Measurements from ENCODE around the gene FLNB. TPM values are rescaled to one million over a fixed set of nuclear protein-coding genes. Genes with fewer than 3 reads are reported as not detected.

FLNB gene
- total and polyA plus RNA-seq, 8 donors, result 80.1 to 126 (median 93.3) TPM

DNA sequence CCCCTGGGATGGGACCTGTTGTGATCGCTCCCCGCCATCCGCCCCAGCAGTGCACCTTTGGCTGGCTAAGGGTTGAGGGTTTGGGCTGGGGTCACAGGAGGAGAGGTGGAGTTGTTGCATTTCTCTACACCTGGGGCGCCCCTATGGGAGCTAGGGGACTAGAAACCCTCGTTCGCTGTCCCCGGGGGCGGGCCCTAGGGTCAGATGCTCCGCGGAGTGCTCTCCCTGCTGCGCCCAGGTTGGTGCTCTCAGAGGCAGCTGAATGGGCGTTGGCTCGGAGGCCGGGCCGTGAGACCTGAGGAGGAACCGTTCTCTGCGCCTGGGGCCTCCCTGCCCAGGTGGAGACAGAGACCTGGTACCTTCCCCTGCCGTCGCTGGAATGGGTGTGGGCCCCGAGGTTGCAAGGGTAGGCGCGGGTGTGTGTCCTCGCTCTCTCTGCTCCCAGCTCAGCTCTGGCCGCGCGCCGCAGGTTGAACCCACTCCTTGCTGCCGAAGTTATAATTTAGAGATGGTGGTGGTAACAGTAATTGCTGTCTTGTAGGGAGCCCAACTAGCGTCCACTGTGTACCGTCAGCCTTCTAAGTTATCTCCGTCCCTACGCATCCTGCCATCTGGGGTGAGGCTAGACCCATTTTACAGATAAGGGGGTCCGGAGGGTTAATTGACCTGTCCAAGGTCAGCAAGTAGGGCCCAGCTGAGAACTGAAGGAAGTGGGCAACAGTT, 965 bp downstream of the FLNB start:
- Histone ChIP-seq H3K9me3 (no peaks in the 10 kb centered on the region), H3K36me3 (no peaks in the 10 kb centered on the region), H3K4me3 (peak overlapping the region; percentile 67 to 75), H3K27me3 (no peaks in the 10 kb centered on the region), H3K4me1 (peaks cover 16 to 44% of the 10 kb centered on the region in 2 donors), H3K27ac (peak overlapping the region; percentile 56 to 73)
- intact Hi-C loops (cut with DNase I), result loop anchor here in 1 of 2 donors (10.0 kb wide), 1 partner anchor 296 kb away; the partner anchor contains the start of genes HTD2 and RPP14
- TF ChIP-seq, protein P1, sequence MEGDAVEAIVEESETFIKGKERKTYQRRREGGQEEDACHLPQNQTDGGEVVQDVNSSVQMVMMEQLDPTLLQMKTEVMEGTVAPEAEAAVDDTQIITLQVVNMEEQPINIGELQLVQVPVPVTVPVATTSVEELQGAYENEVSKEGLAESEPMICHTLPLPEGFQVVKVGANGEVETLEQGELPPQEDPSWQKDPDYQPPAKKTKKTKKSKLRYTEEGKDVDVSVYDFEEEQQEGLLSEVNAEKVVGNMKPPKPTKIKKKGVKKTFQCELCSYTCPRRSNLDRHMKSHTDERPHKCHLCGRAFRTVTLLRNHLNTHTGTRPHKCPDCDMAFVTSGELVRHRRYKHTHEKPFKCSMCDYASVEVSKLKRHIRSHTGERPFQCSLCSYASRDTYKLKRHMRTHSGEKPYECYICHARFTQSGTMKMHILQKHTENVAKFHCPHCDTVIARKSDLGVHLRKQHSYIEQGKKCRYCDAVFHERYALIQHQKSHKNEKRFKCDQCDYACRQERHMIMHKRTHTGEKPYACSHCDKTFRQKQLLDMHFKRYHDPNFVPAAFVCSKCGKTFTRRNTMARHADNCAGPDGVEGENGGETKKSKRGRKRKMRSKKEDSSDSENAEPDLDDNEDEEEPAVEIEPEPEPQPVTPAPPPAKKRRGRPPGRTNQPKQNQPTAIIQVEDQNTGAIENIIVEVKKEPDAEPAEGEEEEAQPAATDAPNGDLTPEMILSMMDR (IDR thresholded peaks at IDR 0.05), result no peak
- ATAC-seq, result peak; percentile 46
- DNase-seq, result peak in 2 of 4 donors; percentile 58 to 87

GRCh38 chr3:58009749-58010535, 1.7 kb downstream of the FLNB start:
- Histone ChIP-seq H3K27me3 (no peaks in the 10 kb centered on the region), H3K36me3 (no peaks in the 10 kb centered on the region), H3K4me1 (peaks cover 18 to 44% of the 10 kb centered on the region in 2 donors), H3K27ac (peak overlapping the region; percentile 43 to 73), H3K4me3 (peak overlapping the region; percentile 67 to 75), H3K9me3 (no peaks in the 10 kb centered on the region)
- TF ChIP-seq, protein P1 (IDR thresholded peaks at IDR 0.05), result no peak
- DNase-seq (peak in 2 of 4 donors; percentile 72 to 78), ATAC-seq (peak; percentile 57)
- intact Hi-C loops (cut with DNase I), result loop anchor here in 1 of 2 donors (10.0 kb wide), 2 partner anchors 155 to 295 kb away; partner anchors contain the start of genes HTD2 and RPP14

- DNase-seq (no peak), ATAC-seq (no peak)
- Histone ChIP-seq H3K4me1 (peaks cover 18 to 44% of the 10 kb centered on the region in 2 donors), H3K27ac (peak overlapping the region; percentile 43 to 45), H3K9me3 (no peaks in the 10 kb centered on the region), H3K36me3 (no peaks in the 10 kb centered on the region), H3K4me3 (peak overlapping the region; percentile 67 to 75), H3K27me3 (no peaks in the 10 kb centered on the region)
- TF ChIP-seq, protein P1 (IDR thresholded peaks at IDR 0.05), result no peak
- intact Hi-C loops (cut with DNase I), result loop anchor here in 1 of 2 donors (10.0 kb wide), 1 partner anchor 154 kb away; no protein-coding TSS in a partner anchor
Observed at GRCh38 chr3:58010562-58010961, 2.3 kb downstream of the FLNB start.

- Histone ChIP-seq H3K4me1 (peaks cover 18 to 44% of the 10 kb centered on the region in 2 donors), H3K36me3 (no peaks in the 10 kb centered on the region), H3K9me3 (no peaks in the 10 kb centered on the region), H3K27ac (peak overlapping the region in 1 of 2 donors; percentile 45), H3K4me3 (no peak overlapping the region), H3K27me3 (no peaks in the 10 kb centered on the region)
- intact Hi-C loops (cut with DNase I), result loop anchor here in 1 of 2 donors (10.0 kb wide), 1 partner anchor 153 kb away; no protein-coding TSS in a partner anchor
- no peak for DNase-seq
- no peak for ATAC-seq
- TF ChIP-seq, protein P1 (IDR thresholded peaks at IDR 0.05), result no peak
Observed at GRCh38 chr3:58011580-58011979, 3.4 kb downstream of the FLNB start.

Data from left lung (tissue), 10 donors.